ENCODE measurements around the gene PRDM7.

PRDM7 gene

GRCh38 chr16:90027611-90028010, 49.5 kb downstream of the PRDM7 start:
- H3K79me2 ChIP-seq (ENCODE audit: insufficient read depth, low read length) = no peaks in the 10 kb centered on the region
- H3K4me3 ChIP-seq (ENCODE audit: low read depth, low read length, poor library complexity, severe bottlenecking) = no peak overlapping the region
- peaks cover 10% of the 10 kb centered on the region for H3K36me3 ChIP-seq (ENCODE audit: insufficient read depth, low read length)
- no peaks in the 10 kb centered on the region for H3F3A ChIP-seq (ENCODE audit: insufficient read depth, low read length)
- peaks cover 7% of the 10 kb centered on the region for H3K4me1 ChIP-seq (ENCODE audit: insufficient read depth, low read length, severe bottlenecking)
- H2AFZ ChIP-seq (ENCODE audit: low read length) = no peak overlapping the region
- TF ChIP-seq CTCF (IDR thresholded peaks at IDR 0.05; ENCODE audit: low read length) = no peak
- TF ChIP-seq EZH2 (IDR thresholded peaks at IDR 0.05; ENCODE audit: borderline replicate concordance, low read length) = no peak
- no peak overlapping the region for H3K9ac ChIP-seq (ENCODE audit: low read length)
- H3K9me2 ChIP-seq (ENCODE audit: low read depth, low read length) = no peaks in the 10 kb centered on the region
- no peaks in the 10 kb centered on the region for H4K20me1 ChIP-seq (ENCODE audit: insufficient read depth, low read length)
- H3K27me3 ChIP-seq (ENCODE audit: insufficient read depth, low read length) = no peaks in the 10 kb centered on the region
- H3K4me2 ChIP-seq (ENCODE audit: low read length) = no peak overlapping the region
- H3K9me3 ChIP-seq (ENCODE audit: low read length) = no peaks in the 10 kb centered on the region
- H3K27ac ChIP-seq (ENCODE audit: low read depth, low read length, poor library complexity, severe bottlenecking) = no peak overlapping the region

DNA sequence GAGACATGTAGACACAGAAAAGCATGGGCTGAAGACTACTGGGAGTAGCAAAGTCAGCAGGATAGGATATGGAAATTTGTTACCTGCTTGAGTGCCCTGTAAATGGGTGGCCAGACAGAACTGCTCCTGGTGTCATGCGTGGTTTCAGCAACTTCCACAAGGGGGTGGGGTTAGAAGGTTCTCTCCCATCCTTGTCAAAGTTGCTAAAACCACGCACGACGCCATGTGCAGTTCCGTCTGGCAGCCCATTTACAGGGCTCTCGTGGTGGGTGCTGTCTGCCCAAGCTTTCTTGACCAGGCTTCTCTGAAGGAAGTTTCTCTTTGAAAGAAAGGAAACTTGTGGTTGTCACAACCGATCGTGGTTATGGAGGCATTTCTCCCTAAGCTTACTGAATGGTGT, 51.0 kb downstream of the PRDM7 start:
- H3K27me3 ChIP-seq (ENCODE audit: insufficient read depth, low read length) = no peaks in the 10 kb centered on the region
- H3K9me3 ChIP-seq (ENCODE audit: low read length) = no peaks in the 10 kb centered on the region
- H3F3A ChIP-seq (ENCODE audit: insufficient read depth, low read length) = no peaks in the 10 kb centered on the region
- no peaks in the 10 kb centered on the region for H3K79me2 ChIP-seq (ENCODE audit: insufficient read depth, low read length)
- H3K27ac ChIP-seq (ENCODE audit: low read depth, low read length, poor library complexity, severe bottlenecking) = no peak overlapping the region
- H3K9me2 ChIP-seq (ENCODE audit: low read depth, low read length) = no peaks in the 10 kb centered on the region
- no peak overlapping the region for H3K9ac ChIP-seq (ENCODE audit: low read length)
- no peak overlapping the region for H3K4me2 ChIP-seq (ENCODE audit: low read length)
- H3K36me3 ChIP-seq (ENCODE audit: insufficient read depth, low read length) = no peaks in the 10 kb centered on the region; the same call in 1 of the 2 replicates
- H4K20me1 ChIP-seq (ENCODE audit: insufficient read depth, low read length) = no peaks in the 10 kb centered on the region
- TF ChIP-seq CTCF (IDR thresholded peaks at IDR 0.05; ENCODE audit: low read length) (no peak; the same call in 1 of the 2 replicates), EZH2 (IDR thresholded peaks at IDR 0.05; ENCODE audit: borderline replicate concordance, low read length) (no peak)
- H3K4me3 ChIP-seq (ENCODE audit: low read depth, low read length, poor library complexity, severe bottlenecking) = no peak overlapping the region
- H2AFZ ChIP-seq (ENCODE audit: low read length) = no peak overlapping the region
- peaks cover 15% of the 10 kb centered on the region for H3K4me1 ChIP-seq (ENCODE audit: insufficient read depth, low read length, severe bottlenecking)

- Histone ChIP-seq H3K4me1 (ENCODE audit: insufficient read depth, low read length, severe bottlenecking) (peaks cover 28% of the 10 kb centered on the region), H3K36me3 (ENCODE audit: insufficient read depth, low read length) (no peaks in the 10 kb centered on the region; the same call in 1 of the 2 replicates), H3K9ac (ENCODE audit: low read length) (peak overlapping the region; percentile 40; the same call in 1 of the 2 replicates), H3K27me3 (ENCODE audit: insufficient read depth, low read length) (0 out of 2 replicates have a peak, but pooled peaks cover 7% of the 10 kb centered on the region), H3K4me3 (ENCODE audit: low read depth, low read length, poor library complexity, severe bottlenecking) (peak overlapping the region; percentile 62), H4K20me1 (ENCODE audit: insufficient read depth, low read length) (no peaks in the 10 kb centered on the region), H3K9me2 (ENCODE audit: low read depth, low read length) (no peaks in the 10 kb centered on the region), H2AFZ (ENCODE audit: low read length) (no peak overlapping the region), H3K9me3 (ENCODE audit: low read length) (no peaks in the 10 kb centered on the region), H3K27ac (ENCODE audit: low read depth, low read length, poor library complexity, severe bottlenecking) (no peak overlapping the region), H3F3A (ENCODE audit: insufficient read depth, low read length) (peaks cover 7% of the 10 kb centered on the region; the same call in 1 of the 2 replicates), H3K79me2 (ENCODE audit: insufficient read depth, low read length) (no peaks in the 10 kb centered on the region), H3K4me2 (ENCODE audit: low read length) (peak overlapping the region; percentile 60)
- TF ChIP-seq EZH2 (IDR thresholded peaks at IDR 0.05; ENCODE audit: borderline replicate concordance, low read length) = no peak
- no peak for TF ChIP-seq CTCF (IDR thresholded peaks at IDR 0.05; ENCODE audit: low read length)
Observed at GRCh38 chr16:90023078-90023447, 54.1 kb downstream of the PRDM7 start.
